ENCODE results near the gene OR2B6.
"Not testable (repeated sequence)": the region's sequence is repeated elsewhere in the genome, so short reads cannot be mapped to it uniquely, and the experiment has no call there.

The OR2B6 gene

DNA sequence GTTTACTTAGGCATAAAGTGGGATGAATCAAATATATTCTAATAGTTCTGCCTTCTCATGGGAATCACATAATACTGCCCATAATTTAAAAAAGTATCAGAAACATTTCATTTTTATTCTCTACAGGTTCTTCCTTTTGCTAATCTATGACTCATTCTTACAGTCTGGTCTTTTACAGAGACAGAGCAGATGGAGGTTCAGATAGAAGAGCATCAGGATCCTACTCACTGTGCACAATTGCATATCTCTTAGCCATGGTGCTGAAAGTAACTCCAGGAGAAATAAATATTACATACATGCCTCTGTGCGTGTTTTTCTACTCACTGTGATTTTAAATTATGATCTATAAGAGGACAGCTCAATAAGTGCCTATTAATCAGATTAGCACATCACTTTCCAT lies 16.3 kb upstream of the OR2B6 start:
- no peak for DNase-seq (ENCODE audit: low spot score)
- TF ChIP-seq, protein P1, sequence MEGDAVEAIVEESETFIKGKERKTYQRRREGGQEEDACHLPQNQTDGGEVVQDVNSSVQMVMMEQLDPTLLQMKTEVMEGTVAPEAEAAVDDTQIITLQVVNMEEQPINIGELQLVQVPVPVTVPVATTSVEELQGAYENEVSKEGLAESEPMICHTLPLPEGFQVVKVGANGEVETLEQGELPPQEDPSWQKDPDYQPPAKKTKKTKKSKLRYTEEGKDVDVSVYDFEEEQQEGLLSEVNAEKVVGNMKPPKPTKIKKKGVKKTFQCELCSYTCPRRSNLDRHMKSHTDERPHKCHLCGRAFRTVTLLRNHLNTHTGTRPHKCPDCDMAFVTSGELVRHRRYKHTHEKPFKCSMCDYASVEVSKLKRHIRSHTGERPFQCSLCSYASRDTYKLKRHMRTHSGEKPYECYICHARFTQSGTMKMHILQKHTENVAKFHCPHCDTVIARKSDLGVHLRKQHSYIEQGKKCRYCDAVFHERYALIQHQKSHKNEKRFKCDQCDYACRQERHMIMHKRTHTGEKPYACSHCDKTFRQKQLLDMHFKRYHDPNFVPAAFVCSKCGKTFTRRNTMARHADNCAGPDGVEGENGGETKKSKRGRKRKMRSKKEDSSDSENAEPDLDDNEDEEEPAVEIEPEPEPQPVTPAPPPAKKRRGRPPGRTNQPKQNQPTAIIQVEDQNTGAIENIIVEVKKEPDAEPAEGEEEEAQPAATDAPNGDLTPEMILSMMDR (IDR thresholded peaks at IDR 0.05; ENCODE audit: extremely low read depth, insufficient read depth, missing control alignments) = no peak
- in situ Hi-C loops (cut with MboI; ENCODE audit: low pct_unique_long_range_greater_than_20kb, low sequenced_read_pairs, unreplicated experiment) = no loop called here

DNA sequence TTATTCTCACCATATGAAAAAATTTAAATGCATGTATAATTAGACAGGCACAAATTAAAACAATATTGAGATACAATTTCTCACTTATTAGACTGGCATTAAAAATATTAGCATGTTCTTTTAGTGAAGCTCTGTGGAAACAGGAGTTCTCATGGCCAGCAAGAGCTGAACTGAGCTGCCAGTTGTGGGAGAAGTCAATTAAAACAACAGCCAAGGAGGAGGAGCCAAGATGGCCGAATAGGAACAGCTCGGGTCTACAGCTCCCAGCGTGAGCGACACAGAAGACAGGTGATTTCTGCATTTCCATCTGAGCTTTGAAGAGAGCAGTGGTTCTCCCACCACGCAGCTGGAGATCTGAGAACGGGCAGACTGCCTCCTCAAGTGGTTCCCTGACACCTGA lies 14.0 kb upstream of the OR2B6 start:
- DNase-seq (ENCODE audit: low spot score); in situ Hi-C loops (cut with MboI; ENCODE audit: low pct_unique_long_range_greater_than_20kb, low sequenced_read_pairs, unreplicated experiment): not testable (repeated sequence)

DNA sequence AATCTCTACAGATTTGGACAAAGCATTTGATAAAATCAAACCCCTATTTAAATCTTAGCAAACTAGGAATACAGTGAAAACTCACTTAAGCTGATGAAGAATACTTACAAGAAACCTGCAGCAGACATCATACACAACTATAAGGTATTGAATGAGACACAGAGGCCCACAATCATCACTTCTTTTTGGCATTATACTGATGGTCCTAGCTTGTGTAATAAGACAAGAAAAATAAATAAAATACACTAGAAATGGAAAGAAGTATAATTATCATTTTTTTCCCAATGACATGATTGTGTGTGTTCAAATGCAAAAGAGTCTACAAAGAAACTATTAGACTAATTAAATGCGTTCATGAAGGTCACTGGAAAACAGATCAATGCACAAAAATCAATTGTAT lies 8.8 kb upstream of the OR2B6 start:
- in situ Hi-C loops (cut with MboI; ENCODE audit: low pct_unique_long_range_greater_than_20kb, low sequenced_read_pairs, unreplicated experiment) = no loop called here
- DNase-seq (ENCODE audit: low spot score) = no peak
- TF ChIP-seq, protein P1 (IDR thresholded peaks at IDR 0.05; ENCODE audit: extremely low read depth, insufficient read depth, missing control alignments) = no peak

DNA sequence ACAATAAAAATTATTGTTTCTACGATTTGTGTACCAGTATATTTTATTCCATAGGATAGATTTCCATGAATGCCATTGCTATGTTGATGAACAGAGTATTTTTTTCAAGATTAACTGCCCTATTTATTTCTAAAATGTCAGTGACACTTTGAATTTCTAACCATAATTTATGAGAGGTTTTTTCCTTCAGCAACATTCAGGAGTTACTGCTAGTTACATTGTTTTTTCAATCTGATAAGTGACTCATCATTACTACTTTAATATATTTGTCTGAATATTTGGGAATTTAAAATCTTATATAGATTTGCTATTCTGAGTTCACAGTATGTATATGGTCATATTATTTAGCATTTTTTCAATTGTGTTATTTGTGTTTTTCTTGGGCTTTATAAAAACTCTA lies 6.0 kb upstream of the OR2B6 start:
- in situ Hi-C loops (cut with MboI; ENCODE audit: low pct_unique_long_range_greater_than_20kb, low sequenced_read_pairs, unreplicated experiment) = no loop called here
- TF ChIP-seq, protein P1 (IDR thresholded peaks at IDR 0.05; ENCODE audit: extremely low read depth, insufficient read depth, missing control alignments) = no peak
- DNase-seq (ENCODE audit: low spot score) = no peak

DNA sequence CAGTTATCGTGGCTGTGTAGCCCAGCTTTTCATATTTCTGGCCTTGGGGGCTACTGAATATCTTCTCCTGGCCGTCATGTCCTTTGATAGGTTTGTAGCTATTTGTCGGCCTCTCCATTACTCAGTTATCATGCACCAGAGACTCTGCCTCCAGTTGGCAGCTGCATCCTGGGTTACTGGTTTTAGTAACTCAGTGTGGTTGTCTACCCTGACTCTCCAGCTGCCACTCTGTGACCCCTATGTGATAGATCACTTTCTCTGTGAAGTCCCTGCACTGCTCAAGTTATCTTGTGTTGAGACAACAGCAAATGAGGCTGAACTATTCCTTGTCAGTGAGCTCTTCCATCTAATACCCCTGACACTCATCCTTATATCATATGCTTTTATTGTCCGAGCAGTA lies 475 bp downstream of the OR2B6 start:
- in situ Hi-C loops (cut with MboI; ENCODE audit: low pct_unique_long_range_greater_than_20kb, low sequenced_read_pairs, unreplicated experiment) = no loop called here
- TF ChIP-seq, protein P1 (IDR thresholded peaks at IDR 0.05; ENCODE audit: extremely low read depth, insufficient read depth, missing control alignments) = no peak
- DNase-seq (ENCODE audit: low spot score) = no peak

DNA sequence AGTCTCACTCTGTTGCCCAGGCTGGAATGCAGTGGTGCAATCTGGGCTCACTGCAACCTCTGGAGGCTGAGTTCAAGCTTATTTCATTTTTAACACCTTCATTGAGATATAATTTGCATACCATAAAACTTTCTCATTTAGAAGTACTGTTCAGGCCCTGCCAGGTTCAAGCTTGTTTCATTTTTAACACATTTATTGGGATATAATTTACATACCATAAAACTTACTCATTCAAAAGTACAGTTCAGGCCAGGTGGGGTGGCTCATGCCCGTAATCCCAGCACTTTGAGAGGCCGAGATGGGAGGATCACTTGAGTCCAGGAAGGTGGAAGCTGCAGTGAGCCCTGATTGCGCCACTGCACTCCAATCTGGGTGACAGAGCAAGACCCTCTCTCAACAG lies 5.5 kb downstream of the OR2B6 start:
- no peak for DNase-seq (ENCODE audit: low spot score)
- TF ChIP-seq, protein P1 (IDR thresholded peaks at IDR 0.05; ENCODE audit: extremely low read depth, insufficient read depth, missing control alignments) = no peak
- in situ Hi-C loops (cut with MboI; ENCODE audit: low pct_unique_long_range_greater_than_20kb, low sequenced_read_pairs, unreplicated experiment) = no loop called here

DNA sequence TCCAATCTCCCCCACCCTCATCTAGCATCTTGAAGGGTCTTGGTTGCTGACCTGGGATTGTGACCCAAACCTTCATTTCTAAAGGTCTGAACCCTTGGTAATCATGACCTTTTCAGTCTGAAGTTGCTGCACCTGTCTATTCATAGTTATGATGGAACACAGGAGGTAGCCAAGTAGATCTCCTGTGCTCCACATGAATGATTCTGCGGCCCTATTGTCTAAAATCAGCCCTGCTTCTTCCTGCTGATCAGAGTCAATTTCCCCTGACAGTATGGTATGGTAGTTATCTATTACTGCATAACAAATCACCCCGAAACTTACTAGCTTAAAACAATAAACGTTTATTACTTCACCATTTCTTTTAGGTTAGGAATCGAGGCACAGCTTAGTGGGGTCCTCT lies 9.0 kb downstream of the OR2B6 start:
- TF ChIP-seq, protein P1 (IDR thresholded peaks at IDR 0.05; ENCODE audit: extremely low read depth, insufficient read depth, missing control alignments) = no peak

More for the DNA sequence above, 9.0 kb downstream of the OR2B6 start:
- in situ Hi-C loops (cut with MboI; ENCODE audit: low pct_unique_long_range_greater_than_20kb, low sequenced_read_pairs, unreplicated experiment) = no loop called here
- no peak for DNase-seq (ENCODE audit: low spot score)

Measured in GM13977 (cell line).